Fibroblast of villous mesenchyme (primary cell): ENCODE data around the gene MAMLD1. TPM values are rescaled to one million over a fixed set of nuclear protein-coding genes. Genes with fewer than 3 reads are reported as not detected.

Experiments used
- DNase-seq: peaks from one replicate; pipeline ENCODE4 v3.0.0-alpha.2; 2010; ENCODE audit warnings: low read depth
- H3K4me3 ChIP-seq: 2 replicates; pipeline ENCODE4 v1.5.1; 2011; ENCODE audit warnings: low read depth, mild to moderate bottlenecking, low read length
- total RNA-seq: library from RNA; depleted of rRNA; stranded (reverse); fragments of >200 nt; gene quantifications from 2 replicates; pipeline ENCODE4 v1.2.3, GENCODE V29; 2012
- TF ChIP-seq, protein P1 (sequence below): IDR thresholded peaks from 2 replicates; pipeline ENCODE4 v1.5.1; 2012; ENCODE audit warnings: low read depth, mild to moderate bottlenecking, low read length; ENCODE audit not compliant: insufficient read depth

The MAMLD1 gene
- total RNA-seq, 1 donor = 0.86 TPM

DNA sequence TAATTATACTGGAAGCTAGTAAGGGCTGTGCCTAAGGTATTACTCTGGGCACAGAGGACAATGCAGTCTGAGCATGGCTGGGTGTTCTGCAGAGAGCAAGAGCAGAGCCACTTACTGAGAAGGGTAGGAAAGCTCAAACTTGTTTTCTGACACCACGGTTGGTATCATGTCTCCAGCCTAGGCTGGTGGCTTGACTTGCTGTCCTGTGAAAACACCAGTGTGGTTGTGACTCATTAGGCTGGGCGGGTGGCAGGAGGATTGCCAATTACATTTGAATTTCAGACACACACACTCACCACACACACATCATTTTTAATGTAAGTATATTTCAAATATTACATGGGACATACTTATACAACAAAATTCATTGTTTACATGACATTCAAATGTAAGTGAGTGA is 185.6 kb downstream of the MAMLD1 start:
- no peak for DNase-seq
- TF ChIP-seq, protein P1, sequence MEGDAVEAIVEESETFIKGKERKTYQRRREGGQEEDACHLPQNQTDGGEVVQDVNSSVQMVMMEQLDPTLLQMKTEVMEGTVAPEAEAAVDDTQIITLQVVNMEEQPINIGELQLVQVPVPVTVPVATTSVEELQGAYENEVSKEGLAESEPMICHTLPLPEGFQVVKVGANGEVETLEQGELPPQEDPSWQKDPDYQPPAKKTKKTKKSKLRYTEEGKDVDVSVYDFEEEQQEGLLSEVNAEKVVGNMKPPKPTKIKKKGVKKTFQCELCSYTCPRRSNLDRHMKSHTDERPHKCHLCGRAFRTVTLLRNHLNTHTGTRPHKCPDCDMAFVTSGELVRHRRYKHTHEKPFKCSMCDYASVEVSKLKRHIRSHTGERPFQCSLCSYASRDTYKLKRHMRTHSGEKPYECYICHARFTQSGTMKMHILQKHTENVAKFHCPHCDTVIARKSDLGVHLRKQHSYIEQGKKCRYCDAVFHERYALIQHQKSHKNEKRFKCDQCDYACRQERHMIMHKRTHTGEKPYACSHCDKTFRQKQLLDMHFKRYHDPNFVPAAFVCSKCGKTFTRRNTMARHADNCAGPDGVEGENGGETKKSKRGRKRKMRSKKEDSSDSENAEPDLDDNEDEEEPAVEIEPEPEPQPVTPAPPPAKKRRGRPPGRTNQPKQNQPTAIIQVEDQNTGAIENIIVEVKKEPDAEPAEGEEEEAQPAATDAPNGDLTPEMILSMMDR = no peak
- no peak overlapping the region for H3K4me3 ChIP-seq

- TF ChIP-seq, protein P1 = no peak
- DNase-seq = no peak
- no peak overlapping the region for H3K4me3 ChIP-seq
Measured at GRCh38 chrX:150551963-150552362, 188.8 kb downstream of the MAMLD1 start.

DNA sequence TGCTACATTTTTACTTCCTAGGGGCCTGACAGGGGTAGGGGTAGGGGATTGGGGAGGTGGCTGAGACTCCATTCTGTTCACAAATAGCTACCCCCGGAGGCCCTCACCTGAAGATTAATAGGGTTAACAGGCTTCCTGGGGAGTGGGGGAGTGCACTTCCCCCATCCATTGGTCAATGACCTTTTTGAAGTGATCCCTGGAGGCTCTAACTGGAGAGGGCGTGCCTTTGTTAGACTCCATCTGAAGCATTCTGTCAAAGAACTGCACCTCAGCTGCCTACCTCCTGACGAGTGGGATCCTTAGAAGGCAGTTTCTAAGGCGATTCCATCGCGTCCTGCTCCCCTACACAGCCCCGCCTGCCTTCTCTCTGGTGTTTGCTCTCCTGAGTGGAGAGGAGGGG is 195.3 kb downstream of the MAMLD1 start:
- no peak for DNase-seq
- TF ChIP-seq, protein P1 = no peak
- H3K4me3 ChIP-seq = no peak overlapping the region

Other genes starting within 250 kb of the MAMLD1 start
- gene MTM1, start 205.3 kb downstream of the MAMLD1 start, total RNA-seq = 8.4 and 13.4 TPM in 2 replicates